CD1c-positive myeloid dendritic cell (primary cell): ENCODE measurements around the gene NTRK2.

Experiments
- DNase-seq: peaks from one replicate; pipeline ENCODE4 v3.0.0-alpha.2; 2016; ENCODE audit errors: extremely low spot score

Gene NTRK2

GRCh38 chr9:84681516-84682285 is 12.2 kb downstream of the NTRK2 start:
- no peak for DNase-seq

- DNase-seq: no peak
Observed at GRCh38 chr9:84686068-84686467, 16.5 kb downstream of the NTRK2 start.

- DNase-seq: no peak
Observed at GRCh38 chr9:84688956-84689355, 19.4 kb downstream of the NTRK2 start.

GRCh38 chr9:84691634-84692033 is 22.1 kb downstream of the NTRK2 start:
- DNase-seq: no peak

- DNase-seq: no peak
Observed at GRCh38 chr9:84694248-84694647, 24.7 kb downstream of the NTRK2 start.

- DNase-seq: no peak
Observed at GRCh38 chr9:84697042-84697441, 27.5 kb downstream of the NTRK2 start.

GRCh38 chr9:84697509-84698114 is 28.1 kb downstream of the NTRK2 start:
- DNase-seq: no peak

GRCh38 chr9:84698323-84698722 is 28.8 kb downstream of the NTRK2 start:
- DNase-seq: no peak

- no peak for DNase-seq
Observed at GRCh38 chr9:84699984-84700383, 30.5 kb downstream of the NTRK2 start.

- no peak for DNase-seq
Observed at GRCh38 chr9:84701801-84702200, 32.3 kb downstream of the NTRK2 start.

GRCh38 chr9:84702471-84702870 is 32.9 kb downstream of the NTRK2 start:
- no peak for DNase-seq

- no peak for DNase-seq
Observed at GRCh38 chr9:84703793-84704192, 34.3 kb downstream of the NTRK2 start.

- no peak for DNase-seq
Observed at GRCh38 chr9:84705128-84705527, 35.6 kb downstream of the NTRK2 start.

GRCh38 chr9:84708400-84708799 is 38.9 kb downstream of the NTRK2 start:
- no peak for DNase-seq

- DNase-seq: no peak
Observed at GRCh38 chr9:84709056-84709455, 39.5 kb downstream of the NTRK2 start.

- no peak for DNase-seq
Observed at GRCh38 chr9:84710701-84711397, 41.3 kb downstream of the NTRK2 start.

- no peak for DNase-seq
Observed at GRCh38 chr9:84711398-84711777, 41.9 kb downstream of the NTRK2 start.

- DNase-seq: no peak
Observed at GRCh38 chr9:84711936-84712335, 42.4 kb downstream of the NTRK2 start.

- DNase-seq: no peak
Observed at GRCh38 chr9:84716217-84716616, 46.7 kb downstream of the NTRK2 start.

GRCh38 chr9:84718476-84718875 is 48.9 kb downstream of the NTRK2 start:
- DNase-seq: no peak

GRCh38 chr9:84722388-84722989 is 53.0 kb downstream of the NTRK2 start:
- DNase-seq: no peak

- no peak for DNase-seq
Observed at GRCh38 chr9:84723426-84723825, 53.9 kb downstream of the NTRK2 start.

- DNase-seq: no peak
Observed at GRCh38 chr9:84731696-84732095, 62.2 kb downstream of the NTRK2 start.
